Right hindlimb (tissue), 1 donor: ENCODE data around the gene PGA3.
"Not testable (repeated sequence)": the region's sequence is repeated elsewhere in the genome, so short reads cannot be mapped to it uniquely, and the experiment has no call there.

Source experiments
- DNase-seq: peaks from one replicate; pipeline ENCODE4 v3.0.0-alpha.2; 2018

The PGA3 gene

GRCh38 chr11:61172356-61172755 is 31.0 kb upstream of the PGA3 start:
- DNase-seq: no peak

GRCh38 chr11:61172888-61173287 is 30.4 kb upstream of the PGA3 start:
- no peak for DNase-seq

GRCh38 chr11:61173456-61173855 is 29.9 kb upstream of the PGA3 start:
- DNase-seq: no peak

- no peak for DNase-seq
Measured at GRCh38 chr11:61174273-61174672, 29.0 kb upstream of the PGA3 start.

GRCh38 chr11:61174949-61175348 is 28.4 kb upstream of the PGA3 start:
- no peak for DNase-seq

GRCh38 chr11:61176446-61176845 is 26.9 kb upstream of the PGA3 start:
- DNase-seq: no peak

GRCh38 chr11:61180205-61180604 is 23.1 kb upstream of the PGA3 start:
- not testable (repeated sequence) for DNase-seq

- DNase-seq: no peak
Measured at GRCh38 chr11:61181489-61181888, 21.8 kb upstream of the PGA3 start.

- no peak for DNase-seq
Measured at GRCh38 chr11:61183645-61184044, 19.7 kb upstream of the PGA3 start.

- no peak for DNase-seq
Measured at GRCh38 chr11:61186504-61186903, 16.8 kb upstream of the PGA3 start.

- DNase-seq: peak; percentile 73
Measured at GRCh38 chr11:61187505-61188130, 15.7 kb upstream of the PGA3 start.

- DNase-seq: no peak
Measured at GRCh38 chr11:61189933-61190332, 13.4 kb upstream of the PGA3 start.

GRCh38 chr11:61193596-61193995 is 9.7 kb upstream of the PGA3 start:
- no peak for DNase-seq

- no peak for DNase-seq
Measured at GRCh38 chr11:61194169-61194671, 9.1 kb upstream of the PGA3 start.

- no peak for DNase-seq
Measured at GRCh38 chr11:61194981-61195695, 8.2 kb upstream of the PGA3 start.

- no peak for DNase-seq
Measured at GRCh38 chr11:61195719-61196118, 7.6 kb upstream of the PGA3 start.

- DNase-seq: no peak
Measured at GRCh38 chr11:61198361-61198760, 5.0 kb upstream of the PGA3 start.

GRCh38 chr11:61198948-61199523 is 4.3 kb upstream of the PGA3 start:
- DNase-seq: no peak

GRCh38 chr11:61201476-61201875 is 1.8 kb upstream of the PGA3 start:
- DNase-seq: no peak

GRCh38 chr11:61203873-61204272 is 558 bp downstream of the PGA3 start:
- not testable (repeated sequence) for DNase-seq

GRCh38 chr11:61204502-61205059 is 1.3 kb downstream of the PGA3 start:
- DNase-seq: not testable (repeated sequence)

- not testable (repeated sequence) for DNase-seq
Measured at GRCh38 chr11:61207636-61208310, 4.5 kb downstream of the PGA3 start.

GRCh38 chr11:61210629-61211028 is 7.3 kb downstream of the PGA3 start:
- DNase-seq: not testable (repeated sequence)
